ENCODE data around the gene HSD17B10.
"Not testable (repeated sequence)": the region's sequence is repeated elsewhere in the genome, so short reads cannot be mapped to it uniquely, and the experiment has no call there.

HSD17B10 gene

GRCh38 chrX:53433651-53434639, at the start of gene HSD17B10:
TSS of gene HSD17B10 (minus strand) at chrX:53434370. CDS start at chrX:53434345, 25 bp downstream.
- DNase-seq (ENCODE audit: low spot score) = peak; percentile 83

- DNase-seq (ENCODE audit: low spot score) = no peak
Observed at GRCh38 chrX:53483416-53483815, 49.2 kb upstream of the HSD17B10 start.

GRCh38 chrX:53481816-53482465, 47.8 kb upstream of the HSD17B10 start:
- DNase-seq (ENCODE audit: low spot score) = peak; percentile 26

GRCh38 chrX:53481093-53481492, 46.9 kb upstream of the HSD17B10 start:
- no peak for DNase-seq (ENCODE audit: low spot score)

GRCh38 chrX:53479301-53479700, 45.1 kb upstream of the HSD17B10 start:
- DNase-seq (ENCODE audit: low spot score) = no peak

GRCh38 chrX:53476371-53476770, 42.2 kb upstream of the HSD17B10 start:
- no peak for DNase-seq (ENCODE audit: low spot score)

- no peak for DNase-seq (ENCODE audit: low spot score)
Observed at GRCh38 chrX:53474707-53475106, 40.5 kb upstream of the HSD17B10 start.

- DNase-seq (ENCODE audit: low spot score) = no peak
Observed at GRCh38 chrX:53471346-53471745, 37.2 kb upstream of the HSD17B10 start.

GRCh38 chrX:53468659-53469058, 34.5 kb upstream of the HSD17B10 start:
- not testable (repeated sequence) for DNase-seq (ENCODE audit: low spot score)

GRCh38 chrX:53458082-53458481, 23.9 kb upstream of the HSD17B10 start:
- DNase-seq (ENCODE audit: low spot score) = no peak

- DNase-seq (ENCODE audit: low spot score) = no peak
Observed at GRCh38 chrX:53456254-53456653, 22.1 kb upstream of the HSD17B10 start.

- no peak for DNase-seq (ENCODE audit: low spot score)
Observed at GRCh38 chrX:53452812-53453211, 18.6 kb upstream of the HSD17B10 start.

- DNase-seq (ENCODE audit: low spot score) = no peak
Observed at GRCh38 chrX:53449632-53450031, 15.5 kb upstream of the HSD17B10 start.

- no peak for DNase-seq (ENCODE audit: low spot score)
Observed at GRCh38 chrX:53447441-53447840, 13.3 kb upstream of the HSD17B10 start.

- DNase-seq (ENCODE audit: low spot score) = no peak
Observed at GRCh38 chrX:53445977-53446376, 11.8 kb upstream of the HSD17B10 start.

GRCh38 chrX:53442322-53442631, 8.1 kb upstream of the HSD17B10 start:
- no peak for DNase-seq (ENCODE audit: low spot score)

- peak; percentile 50 for DNase-seq (ENCODE audit: low spot score)
Observed at GRCh38 chrX:53441531-53442321, 7.6 kb upstream of the HSD17B10 start.

- no peak for DNase-seq (ENCODE audit: low spot score)
Observed at GRCh38 chrX:53440621-53441517, 6.7 kb upstream of the HSD17B10 start.

GRCh38 chrX:53440101-53440500, 5.9 kb upstream of the HSD17B10 start:
- no peak for DNase-seq (ENCODE audit: low spot score)

- no peak for DNase-seq (ENCODE audit: low spot score)
Observed at GRCh38 chrX:53438832-53439230, 4.7 kb upstream of the HSD17B10 start.

GRCh38 chrX:53438174-53438831, 4.1 kb upstream of the HSD17B10 start:
- no peak for DNase-seq (ENCODE audit: low spot score)

Data from globus pallidus (tissue), 1 donor.